GM18520 (cell line): Measurements from ENCODE around the gene TXNL4A.
"Not testable (repeated sequence)": the region's sequence is repeated elsewhere in the genome, so short reads cannot be mapped to it uniquely, and the experiment has no call there.

Source experiments
- ATAC-seq: cut with Tn5 transposase; IDR thresholded peaks from one replicate; pipeline ENCODE4 v1.9.1; 2021; ENCODE audit not compliant: unreplicated experiment

TXNL4A gene, protein sequence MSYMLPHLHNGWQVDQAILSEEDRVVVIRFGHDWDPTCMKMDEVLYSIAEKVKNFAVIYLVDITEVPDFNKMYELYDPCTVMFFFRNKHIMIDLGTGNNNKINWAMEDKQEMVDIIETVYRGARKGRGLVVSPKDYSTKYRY

DNA sequence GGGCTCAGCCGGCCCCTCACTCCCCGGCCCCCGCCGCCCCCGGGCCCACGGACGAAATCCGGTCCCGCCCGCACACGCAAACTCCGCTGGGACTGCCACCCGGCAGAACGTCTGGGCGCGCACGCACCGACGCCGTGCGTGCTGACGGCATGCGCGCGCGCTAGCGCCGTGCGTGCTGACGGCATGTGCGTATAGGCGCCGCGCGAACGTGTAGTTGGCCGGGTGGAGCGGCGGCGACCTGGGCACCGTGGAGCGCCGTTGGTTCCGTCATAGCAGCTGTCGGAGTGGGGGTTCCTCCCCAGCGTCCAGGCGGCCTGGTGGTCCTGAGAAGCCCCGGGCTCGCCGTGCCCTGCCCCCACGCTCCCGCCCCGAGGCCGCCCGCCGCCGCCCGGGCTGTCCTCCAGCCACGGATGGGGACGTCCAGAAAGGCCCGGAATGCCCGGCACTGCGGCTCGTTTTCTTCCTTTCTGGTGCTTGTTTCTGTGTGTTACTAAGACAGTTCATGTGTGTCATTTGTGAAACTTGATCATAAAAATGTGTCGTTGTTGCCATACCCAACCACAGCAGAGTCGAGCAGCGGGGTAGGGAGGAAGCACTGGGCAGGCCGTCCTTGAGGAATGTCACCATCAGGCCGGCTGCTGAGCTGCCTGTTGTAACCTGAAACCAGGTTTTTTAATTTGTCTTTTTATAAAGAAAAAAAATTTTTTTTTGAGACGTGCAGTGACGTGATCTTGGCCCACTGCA, at the start of gene TXNL4A:
TSS of gene TXNL4A (minus strand) at position 113 of the 744 bp plus-strand sequence. CDS start 171 bp downstream, outside the sequence.
- ATAC-seq, result peak; percentile 94

DNA sequence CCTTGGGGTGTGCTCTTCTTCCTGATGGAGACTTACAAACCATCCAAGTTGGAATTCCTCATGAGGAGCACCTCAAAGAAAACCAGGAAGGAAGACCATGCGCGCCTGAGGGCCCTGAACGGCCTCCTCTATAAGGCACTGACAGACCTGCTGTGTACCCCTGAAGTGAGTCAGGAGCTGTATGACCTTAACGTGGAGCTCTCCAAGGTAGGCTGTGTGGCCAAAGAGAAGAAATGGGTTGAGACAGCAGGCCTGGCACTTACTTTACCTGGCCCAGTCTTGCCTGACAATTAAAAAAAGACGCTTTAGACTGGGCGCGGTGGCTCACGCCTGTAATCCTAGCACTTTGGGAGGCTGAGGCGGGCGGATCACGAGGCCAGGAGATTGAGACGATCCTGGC, 48.9 kb upstream of the TXNL4A start:
- ATAC-seq, result no peak

DNA sequence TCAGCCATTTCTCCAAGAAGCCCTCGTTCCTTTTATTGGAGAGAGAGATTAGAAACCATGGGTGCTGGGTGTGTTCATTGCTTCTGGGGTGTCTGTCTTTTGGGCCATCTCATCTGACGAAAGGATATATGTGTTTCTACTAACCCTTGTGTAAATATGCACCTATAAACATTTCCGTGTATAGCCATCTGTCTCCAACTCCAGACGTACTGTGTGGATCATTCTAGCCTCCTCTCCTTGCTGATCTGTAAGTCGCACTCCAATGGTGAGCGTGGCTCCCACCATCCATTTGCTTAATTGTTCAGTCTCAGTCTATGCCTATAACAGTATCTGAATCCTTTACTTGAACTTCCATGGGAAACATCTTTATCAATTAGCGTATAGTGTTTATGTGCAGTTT, 47.6 kb upstream of the TXNL4A start:
- ATAC-seq, result no peak

DNA sequence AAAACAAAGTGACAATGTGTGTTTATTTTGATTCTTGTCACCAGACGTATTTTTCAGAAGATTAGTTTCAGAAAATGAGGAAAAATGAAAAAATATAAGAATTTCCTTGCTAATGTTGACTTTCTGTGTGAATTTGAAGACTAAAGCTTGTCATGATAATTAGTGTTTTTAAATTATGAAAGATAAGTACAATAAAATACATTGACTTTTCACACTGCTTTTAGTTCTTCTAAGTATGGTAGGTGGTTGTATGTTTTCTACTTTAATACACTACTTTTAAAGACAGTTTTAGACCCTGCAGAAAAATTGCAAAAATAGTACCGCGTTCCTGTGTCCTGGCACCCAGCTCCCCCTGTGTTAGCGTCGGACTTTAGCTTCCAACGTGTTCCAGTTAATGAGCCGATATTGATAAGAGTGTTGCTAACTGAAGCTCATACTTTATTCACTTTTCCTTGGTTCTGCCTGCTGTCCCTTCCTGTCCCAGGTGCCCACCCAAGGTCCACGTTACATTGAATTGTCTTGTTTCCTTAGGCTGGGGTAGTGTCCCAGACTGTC, 46.6 kb upstream of the TXNL4A start:
- no peak for ATAC-seq

DNA sequence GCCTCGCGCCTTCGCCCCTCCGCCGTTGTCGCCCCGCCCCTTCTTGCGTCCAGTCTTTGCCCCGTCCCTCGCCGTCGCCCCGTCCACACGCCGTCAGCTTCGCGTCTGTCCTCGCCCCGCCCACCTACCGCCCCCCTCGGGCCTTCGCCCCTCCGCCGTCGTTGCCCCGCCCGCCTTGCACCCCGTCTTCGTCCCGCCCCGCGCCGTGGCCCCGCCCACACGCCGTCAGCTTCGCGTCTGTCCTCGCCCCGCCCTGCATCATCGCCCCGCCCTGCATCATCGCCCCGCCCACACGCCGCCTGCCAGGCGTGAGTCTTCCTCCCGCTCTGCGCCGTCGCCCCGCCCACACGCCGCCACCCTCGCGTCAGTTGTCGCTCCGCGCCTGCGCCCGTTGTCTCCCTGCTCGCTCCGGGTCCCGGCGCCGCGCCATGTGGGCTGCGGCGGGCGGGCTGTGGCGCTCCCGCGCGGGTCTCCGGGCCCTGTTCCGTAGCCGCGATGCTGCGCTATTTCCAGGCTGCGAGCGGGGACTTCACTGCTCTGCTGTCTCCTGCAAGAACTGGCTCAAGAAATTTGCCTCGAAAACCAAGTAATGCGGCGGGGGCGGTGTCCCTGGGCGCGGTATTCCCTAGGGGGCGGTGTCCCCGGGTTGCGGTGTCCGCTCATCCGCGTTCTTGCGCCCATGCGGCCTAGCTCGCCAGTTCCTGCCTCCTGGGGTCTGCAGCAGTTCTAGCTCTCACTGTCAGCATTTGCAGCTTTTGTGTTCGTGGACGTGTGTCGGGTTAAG, 45.9 kb upstream of the TXNL4A start, which contains the start of gene RBFA:
TSS of gene RBFA (plus strand) at position 367 of the 784 bp plus-strand sequence. CDS start at position 429, 62 bp downstream.
- peak; percentile 71 for ATAC-seq

DNA sequence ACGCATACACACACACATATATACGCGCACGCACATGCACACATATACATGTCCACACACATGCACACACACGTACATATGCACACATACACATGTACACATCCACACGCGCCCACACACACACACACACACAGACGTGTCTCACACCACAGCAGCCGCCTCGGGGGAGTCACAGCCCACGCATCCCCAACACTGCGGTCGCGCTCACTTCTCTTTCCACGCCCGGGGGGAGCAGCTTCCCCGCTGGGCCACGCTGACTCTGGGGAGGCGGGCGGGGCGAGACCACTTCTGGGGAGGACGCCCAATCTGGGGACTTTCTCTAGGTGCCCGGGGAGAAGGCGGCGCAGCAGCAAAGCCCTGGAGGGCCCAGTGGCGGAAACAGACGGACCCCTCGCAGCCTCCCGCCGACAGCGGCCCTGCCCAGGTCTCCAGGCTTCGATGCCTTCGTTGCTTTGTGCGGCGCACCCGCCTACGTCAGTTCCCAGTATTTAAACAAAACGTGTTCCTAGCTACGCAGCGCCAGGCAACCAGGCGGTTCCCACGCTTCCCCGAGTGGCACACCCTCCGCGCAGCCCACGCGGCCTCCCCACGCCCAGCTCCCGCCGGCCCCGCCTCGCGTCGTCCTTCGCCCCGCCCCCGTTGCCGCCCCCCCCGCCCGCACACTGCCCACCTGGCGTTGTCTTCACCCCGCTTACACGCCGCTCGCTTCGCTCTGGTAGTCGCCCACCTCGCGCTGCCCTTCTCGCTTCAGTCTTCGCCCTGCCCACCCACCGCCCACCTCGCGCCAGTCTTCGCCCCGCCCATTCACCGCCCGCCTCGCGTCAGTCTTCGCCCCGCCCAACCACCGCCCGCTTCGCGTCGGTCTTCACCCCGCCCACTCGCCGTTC, 45.1 kb upstream of the TXNL4A start:
- peak; percentile 30 for ATAC-seq

DNA sequence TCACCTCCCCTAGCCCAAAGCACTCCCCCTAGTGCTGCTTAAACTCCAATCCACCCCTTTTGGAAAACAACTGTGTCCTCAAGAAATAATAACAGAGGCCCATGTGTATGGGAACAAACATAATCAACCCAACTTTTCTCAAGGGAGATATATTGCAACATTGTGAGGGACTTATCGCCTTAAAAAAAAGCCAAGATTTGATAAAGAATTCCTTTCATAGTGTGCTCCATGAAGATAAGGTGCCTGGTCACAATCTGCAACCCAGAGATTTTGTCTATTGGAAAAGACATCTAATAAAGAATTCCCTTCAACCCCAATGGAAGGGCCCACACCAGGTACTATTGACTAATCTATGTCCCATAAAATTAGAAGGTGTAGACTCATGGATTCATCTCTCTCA, 41.3 kb upstream of the TXNL4A start:
- ATAC-seq, result no peak

DNA sequence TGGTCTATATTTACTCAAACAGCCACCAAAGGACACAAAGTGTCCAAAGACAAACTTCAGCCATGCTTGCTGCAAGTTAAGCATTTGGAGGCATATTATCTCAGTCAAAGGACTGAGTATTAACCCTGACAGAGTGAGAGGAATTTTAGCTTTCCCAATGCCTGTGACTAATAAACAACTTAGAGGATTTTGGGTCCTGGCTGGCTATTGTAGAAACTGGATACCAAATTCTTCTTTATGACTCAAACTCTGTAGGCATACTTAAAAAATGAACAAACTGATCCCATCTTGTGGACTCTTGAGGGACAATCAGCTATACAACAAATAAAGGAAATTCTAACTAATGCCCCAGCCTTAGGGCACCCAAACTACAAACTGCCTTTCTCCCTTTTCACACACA, 39.4 kb upstream of the TXNL4A start:
- not testable (repeated sequence) for ATAC-seq

DNA sequence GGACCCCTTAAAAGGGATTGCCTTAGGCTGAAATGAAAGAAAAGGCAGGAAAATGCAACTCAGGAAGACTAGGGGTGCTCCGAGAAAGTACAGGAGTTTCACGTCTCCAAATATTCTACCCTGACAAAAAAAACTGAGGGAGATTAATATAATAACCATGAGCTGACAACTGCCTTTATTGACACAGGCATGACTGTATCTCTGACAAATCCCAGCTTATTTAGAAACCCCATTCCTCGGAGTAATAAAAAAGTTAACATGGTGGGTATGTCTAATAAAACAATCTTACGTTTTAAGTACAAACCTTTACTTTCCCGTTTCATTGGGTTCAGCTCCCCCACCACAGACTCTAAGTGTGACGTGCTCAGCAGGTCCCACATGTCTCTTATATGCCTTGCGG, 38.0 kb upstream of the TXNL4A start:
- ATAC-seq, result no peak

DNA sequence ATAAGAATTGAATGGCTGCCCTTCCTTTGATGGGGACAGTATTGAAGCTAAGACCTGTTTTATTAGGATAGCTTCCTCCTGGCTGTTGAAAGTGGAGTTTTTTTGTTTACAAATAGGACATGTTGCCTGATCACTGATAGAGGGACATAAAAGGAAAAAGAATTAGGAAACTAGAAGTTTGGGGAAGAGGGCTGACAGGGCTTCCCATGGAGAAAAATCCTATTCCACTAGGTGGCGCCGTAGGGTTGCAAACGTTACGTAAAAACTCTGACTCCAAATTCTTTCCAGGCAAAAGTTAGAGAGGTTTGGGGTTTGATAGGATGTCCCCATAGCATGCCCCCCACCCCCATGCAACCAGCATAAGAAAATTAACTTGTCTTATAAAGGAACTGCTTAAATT, 34.8 kb upstream of the TXNL4A start:
- ATAC-seq, result no peak

DNA sequence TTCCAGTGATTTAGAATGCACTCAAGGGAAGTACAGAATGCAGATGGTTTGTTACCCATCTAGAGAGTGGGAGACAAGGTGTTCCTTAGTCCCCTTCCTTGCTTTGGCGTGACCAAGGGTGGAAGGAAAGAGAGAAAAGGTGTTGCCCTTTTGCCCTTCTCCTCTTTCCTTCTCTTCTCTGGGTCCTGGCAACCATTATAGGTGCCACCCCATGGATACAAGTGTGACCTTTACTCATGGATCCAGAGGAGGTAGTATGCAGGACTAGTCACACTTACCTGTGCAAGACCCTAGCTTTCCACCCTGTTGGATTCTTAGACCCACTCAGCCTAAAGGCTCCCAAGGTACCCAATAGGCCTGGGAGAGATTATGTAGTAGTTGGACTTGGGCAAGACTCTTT, 34.2 kb upstream of the TXNL4A start:
- no peak for ATAC-seq

DNA sequence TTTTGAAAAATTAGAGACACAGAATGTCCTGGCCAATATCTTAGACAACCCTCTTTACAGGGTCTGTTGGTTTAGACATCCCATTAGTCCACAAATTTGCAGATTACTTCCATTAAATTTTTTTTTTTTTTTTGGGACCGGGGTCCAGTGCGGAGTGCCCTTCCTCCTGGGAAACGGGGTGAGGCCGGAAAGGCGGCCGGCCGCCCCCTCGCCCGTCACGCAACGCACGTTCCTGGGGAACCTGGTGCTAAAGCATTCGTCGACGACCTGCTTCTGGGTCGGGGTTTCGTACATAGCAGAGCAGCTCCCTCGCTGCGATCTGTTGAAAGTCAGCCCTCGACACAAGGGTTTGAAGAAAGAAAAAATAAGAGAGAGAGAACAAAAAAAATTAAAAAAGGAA, 24.4 kb upstream of the TXNL4A start:
- ATAC-seq, result no peak

DNA sequence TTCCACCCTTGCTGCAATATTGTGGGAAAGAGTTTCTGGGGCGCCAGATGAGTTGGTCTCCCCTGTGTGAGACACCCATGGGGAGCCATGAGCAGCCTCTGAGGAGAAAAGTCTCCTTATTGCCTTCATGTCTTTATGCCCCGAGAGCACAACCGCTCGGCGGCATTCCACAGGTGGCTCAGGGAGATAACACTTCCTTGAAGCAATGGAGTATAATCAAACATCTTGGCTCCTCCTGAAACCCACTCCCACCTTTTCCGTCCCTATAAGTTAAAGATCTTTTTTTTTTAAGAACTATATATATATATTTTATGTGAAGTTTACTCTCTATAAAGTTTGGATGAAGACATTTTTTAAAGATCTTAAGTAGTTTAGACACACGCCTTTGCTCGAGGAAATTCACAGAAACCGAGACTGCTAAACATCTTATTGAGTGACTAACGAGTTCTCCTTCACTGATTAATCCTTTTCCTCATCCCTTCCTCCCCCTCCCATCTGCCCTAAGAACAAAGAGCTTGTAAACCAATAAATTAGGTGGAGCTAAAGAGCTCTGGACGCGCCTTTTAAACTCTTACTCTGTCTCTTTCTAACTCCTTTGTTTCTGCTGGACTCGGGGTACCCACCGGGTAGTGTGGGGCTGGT, 23.3 kb upstream of the TXNL4A start:
- ATAC-seq, result not testable (repeated sequence)

DNA sequence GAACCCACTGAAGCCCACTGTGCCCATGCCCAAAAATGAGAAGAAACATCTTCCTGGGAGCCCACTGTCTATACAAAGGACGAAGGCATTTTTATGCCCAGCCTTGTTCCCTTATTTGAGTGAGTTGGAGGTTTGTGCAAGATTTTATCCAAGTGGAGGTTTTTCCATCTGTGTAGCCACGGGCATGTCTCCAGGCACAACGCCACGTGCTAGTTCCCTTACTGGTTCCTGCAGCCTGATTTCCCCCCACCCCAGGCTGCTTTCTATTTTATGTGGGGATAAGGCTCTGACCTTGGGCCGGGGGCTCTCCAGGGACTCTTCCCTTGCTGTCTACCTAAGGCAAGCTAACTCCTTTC, 22.2 kb upstream of the TXNL4A start:
- no peak for ATAC-seq

DNA sequence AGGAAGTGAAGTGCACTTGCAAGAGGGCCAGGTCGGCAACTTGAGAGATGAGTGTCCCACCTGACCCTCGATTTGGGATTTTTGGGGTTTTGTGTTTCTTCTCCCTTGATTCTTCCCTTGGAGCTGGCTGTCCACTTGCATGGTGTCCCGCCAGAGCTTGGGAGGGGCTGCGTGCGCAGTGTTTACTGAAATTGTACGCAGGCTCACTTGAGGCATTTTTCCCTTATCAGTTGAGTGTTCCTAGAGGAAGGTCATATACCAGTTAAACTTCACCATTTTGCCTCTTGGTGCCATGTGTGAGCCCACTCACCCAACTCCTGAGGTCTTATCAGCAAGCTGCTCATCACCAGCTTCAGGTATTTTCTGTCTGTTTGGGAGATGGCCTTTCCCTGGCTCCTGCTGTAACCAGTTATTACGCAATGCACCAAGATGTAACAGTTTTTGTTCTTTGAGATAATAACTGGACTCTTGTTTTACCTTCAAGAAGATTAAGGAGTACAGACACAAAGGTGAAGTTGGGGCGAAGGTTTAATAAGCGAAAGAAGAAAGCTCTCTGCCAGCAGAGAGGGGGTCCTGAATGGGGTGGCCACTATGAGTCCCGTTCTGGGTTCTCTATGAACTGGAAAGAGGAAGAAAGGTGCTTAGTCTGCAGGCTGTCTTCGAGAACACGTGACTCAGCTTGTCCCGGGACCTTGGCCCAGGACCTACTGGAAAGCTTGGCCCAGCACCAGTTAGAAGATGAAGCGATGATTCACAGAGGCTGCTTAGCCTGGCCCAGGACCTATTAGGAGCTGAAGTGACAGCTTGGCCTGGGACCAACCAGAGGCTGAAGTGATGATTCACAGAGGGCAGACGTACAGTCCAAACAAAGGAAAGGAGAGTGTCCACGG, 21.5 kb upstream of the TXNL4A start:
- no peak for ATAC-seq

DNA sequence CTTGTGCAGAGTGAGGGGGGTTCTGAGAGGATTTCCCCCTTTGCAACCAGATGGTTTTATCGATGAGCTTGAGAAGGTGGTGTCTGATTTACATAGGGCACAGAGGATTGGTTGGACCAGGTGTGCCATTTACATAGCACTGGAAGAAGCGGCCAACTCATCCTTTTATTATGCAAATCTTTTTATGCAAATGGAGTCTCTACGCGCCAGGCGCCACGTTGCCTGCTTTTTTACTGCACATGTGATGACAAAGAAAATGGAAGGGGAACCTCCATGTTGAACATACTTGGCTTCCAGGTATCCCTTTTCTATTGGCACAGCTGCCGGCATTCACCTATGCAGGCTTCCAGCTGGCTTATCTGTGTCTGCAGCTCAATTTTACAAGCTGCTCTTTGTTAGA, 18.4 kb upstream of the TXNL4A start:
- no peak for ATAC-seq

DNA sequence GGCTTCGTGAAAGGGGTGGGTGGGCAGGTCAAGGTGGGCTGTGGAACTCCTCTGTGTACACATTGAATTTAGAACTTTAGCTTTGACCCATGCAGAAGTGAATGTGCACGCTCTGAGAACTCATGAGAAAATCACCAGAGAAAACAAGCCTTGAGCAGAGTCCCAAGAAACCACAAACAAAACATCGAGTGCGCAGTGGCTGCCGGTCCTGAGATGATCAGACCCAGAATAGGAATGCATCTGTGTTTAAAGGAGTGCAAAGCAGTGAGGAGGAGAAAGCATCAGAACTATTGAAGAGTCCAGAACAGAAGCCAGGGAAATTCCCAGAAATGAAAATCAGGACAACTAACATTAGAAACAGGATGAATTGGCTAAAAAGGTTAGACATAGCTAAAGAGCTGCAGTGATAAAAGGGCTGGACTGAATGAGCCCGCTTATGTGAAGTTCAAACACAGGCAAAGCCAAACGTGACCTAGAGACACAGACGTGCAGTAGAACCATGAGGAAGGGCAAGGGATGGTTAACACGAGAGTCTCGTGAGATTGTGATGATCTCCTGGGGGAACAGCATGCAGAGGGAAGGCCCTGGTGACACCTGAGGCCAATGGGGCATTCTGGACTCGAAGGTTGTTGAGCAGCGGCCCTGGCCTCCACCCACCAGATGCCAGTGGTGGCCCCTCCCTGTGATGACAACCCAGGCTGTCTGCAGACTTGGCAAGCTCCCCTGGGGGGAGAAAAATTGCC, 16.4 kb upstream of the TXNL4A start:
- ATAC-seq, result no peak

DNA sequence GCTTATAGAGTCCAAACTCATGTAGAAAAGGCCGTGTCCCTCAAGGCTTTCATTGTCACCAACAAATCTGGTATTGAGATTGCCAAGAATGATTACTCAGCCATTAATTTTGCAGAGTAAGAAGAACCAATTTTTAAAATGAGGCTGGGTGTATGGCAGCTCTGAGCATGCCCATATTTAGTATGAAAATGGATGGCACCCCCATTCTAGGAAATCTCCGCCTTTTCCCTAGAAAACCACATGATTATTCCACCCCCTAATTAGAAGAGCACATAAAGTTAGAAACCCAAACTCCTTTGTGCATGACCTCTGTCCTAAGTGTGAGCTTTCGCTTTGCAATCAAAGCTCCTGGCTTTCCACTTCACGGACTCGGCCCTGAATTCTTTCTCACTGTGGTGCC, 14.1 kb upstream of the TXNL4A start:
- no peak for ATAC-seq

DNA sequence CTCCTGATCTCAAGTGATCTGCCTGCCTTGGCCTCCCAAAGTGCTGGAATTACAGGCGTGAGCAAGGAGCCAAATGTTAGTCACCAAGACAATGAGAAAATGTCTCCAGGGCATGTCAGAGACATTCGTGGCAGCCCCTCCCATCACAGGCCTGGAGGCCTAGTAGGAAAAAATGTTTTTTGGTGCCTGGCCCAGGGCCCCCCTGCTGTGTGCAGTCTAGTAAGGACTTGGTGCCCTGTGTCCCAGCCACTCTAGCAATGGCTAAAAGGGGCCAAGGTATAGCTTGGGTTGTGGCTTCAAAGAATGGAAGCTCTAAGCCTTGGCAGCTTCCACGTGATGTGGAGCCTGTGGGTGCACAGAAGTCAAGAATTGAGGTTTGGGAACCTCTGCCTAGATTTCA, 12.5 kb upstream of the TXNL4A start:
- no peak for ATAC-seq
